ENCODE measurements around the gene OXCT2.

The OXCT2 gene

GRCh38 chr1:39732730-39733129, 38.4 kb downstream of the OXCT2 start:
- DNase-seq = no peak

GRCh38 chr1:39729842-39730241, 41.3 kb downstream of the OXCT2 start:
- DNase-seq = no peak

GRCh38 chr1:39729030-39729429, 42.1 kb downstream of the OXCT2 start:
- no peak for DNase-seq

- no peak for DNase-seq
These were observed 43.2 kb downstream of the OXCT2 start for GRCh38 chr1:39727932-39728317.

- DNase-seq = no peak
These were observed 43.8 kb downstream of the OXCT2 start for GRCh38 chr1:39727221-39727931.

- no peak for DNase-seq
These were observed 44.5 kb downstream of the OXCT2 start for GRCh38 chr1:39726600-39726999.

GRCh38 chr1:39722495-39722894, 48.7 kb downstream of the OXCT2 start:
- no peak for DNase-seq

- DNase-seq = no peak
These were observed 49.5 kb downstream of the OXCT2 start for GRCh38 chr1:39721664-39722063.

GRCh38 chr1:39720094-39720999, 50.8 kb downstream of the OXCT2 start:
- DNase-seq = no peak

Data from SIG-M5 (cell line).